BE2C (cell line): Measurements from ENCODE around the gene MYBPHL.

Source experiments
- DNase-seq: peaks from one replicate; pipeline ENCODE4 v3.0.0-alpha.2; 2020
- H3K27me3 ChIP-seq: fragments of 250-450 bp; sonication (Bioruptor Pico); 2 replicates; pipeline ENCODE4 v1.5.1; 2020; ENCODE audit warnings: mild to moderate bottlenecking
- H3K36me3 ChIP-seq: fragments of 250-450 bp; sonication (Bioruptor Pico); 2 replicates; pipeline ENCODE4 v1.5.1; 2020; ENCODE audit warnings: mild to moderate bottlenecking
- H3K4me1 ChIP-seq: fragments of 250-450 bp; sonication (Bioruptor Pico); 2 replicates; pipeline ENCODE4 v1.5.1; 2020
- H3K4me3 ChIP-seq: 2 replicates; pipeline ENCODE4 v1.5.1; 2011; ENCODE audit warnings: low read depth, low read length
- H3K9me3 ChIP-seq: fragments of 250-450 bp; sonication (Bioruptor Pico); 2 replicates; pipeline ENCODE4 v1.5.1; 2020
- CTCF ChIP-seq: IDR thresholded peaks from 2 replicates; pipeline ENCODE4 v1.5.1; 2012; ENCODE audit warnings: mild to moderate bottlenecking, low read depth, low read length

MYBPHL gene

DNA sequence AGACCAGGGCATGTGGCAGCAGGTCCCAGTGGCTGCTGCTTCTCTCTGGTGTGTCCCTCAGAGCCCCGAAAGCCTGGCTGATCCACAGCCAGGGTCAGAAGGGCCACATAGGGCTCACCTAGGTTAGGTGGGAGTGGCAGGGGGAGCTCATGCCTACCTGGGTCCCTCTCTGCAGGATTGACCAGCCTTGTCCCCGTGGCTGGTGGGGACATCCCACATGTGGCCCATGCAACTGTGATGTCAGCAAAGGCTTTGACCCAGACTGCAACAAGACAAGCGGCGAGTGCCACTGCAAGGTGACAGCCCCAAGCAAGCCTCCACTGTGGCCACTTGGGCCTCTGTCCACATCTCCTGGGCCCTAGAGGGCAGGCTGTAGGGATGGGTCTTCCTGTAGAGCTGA lies 41.8 kb downstream of the MYBPHL start:
- H3K9me3 ChIP-seq: no peaks in the 10 kb centered on the region
- no peaks in the 10 kb centered on the region; the same call in 1 of the 2 replicates for H3K36me3 ChIP-seq
- H3K4me1 ChIP-seq: peaks cover 3% of the 10 kb centered on the region
- H3K4me3 ChIP-seq: no peak overlapping the region
- no peaks in the 10 kb centered on the region for H3K27me3 ChIP-seq
- DNase-seq: no peak
- no peak for TF ChIP-seq CTCF

GRCh38 chr1:109264379-109264755 lies 42.4 kb downstream of the MYBPHL start:
- no peaks in the 10 kb centered on the region; the same call in 1 of the 2 replicates for H3K36me3 ChIP-seq

GRCh38 chr1:109263597-109264378 lies 43.0 kb downstream of the MYBPHL start:
- no peak overlapping the region for H3K4me3 ChIP-seq
- H3K36me3 ChIP-seq: peaks cover 5% of the 10 kb centered on the region
- H3K27me3 ChIP-seq: no peaks in the 10 kb centered on the region
- peak; percentile 99 for TF ChIP-seq CTCF
- no peaks in the 10 kb centered on the region for H3K9me3 ChIP-seq
- H3K4me1 ChIP-seq: peaks cover 5% of the 10 kb centered on the region
- DNase-seq: peak; percentile 90

More at GRCh38 chr1:109264379-109264755, 42.4 kb downstream of the MYBPHL start:
- no peak overlapping the region for H3K4me3 ChIP-seq
- no peak for TF ChIP-seq CTCF
- no peaks in the 10 kb centered on the region for H3K9me3 ChIP-seq
- no peaks in the 10 kb centered on the region for H3K27me3 ChIP-seq
- DNase-seq: no peak
- H3K4me1 ChIP-seq: peaks cover 5% of the 10 kb centered on the region

DNA sequence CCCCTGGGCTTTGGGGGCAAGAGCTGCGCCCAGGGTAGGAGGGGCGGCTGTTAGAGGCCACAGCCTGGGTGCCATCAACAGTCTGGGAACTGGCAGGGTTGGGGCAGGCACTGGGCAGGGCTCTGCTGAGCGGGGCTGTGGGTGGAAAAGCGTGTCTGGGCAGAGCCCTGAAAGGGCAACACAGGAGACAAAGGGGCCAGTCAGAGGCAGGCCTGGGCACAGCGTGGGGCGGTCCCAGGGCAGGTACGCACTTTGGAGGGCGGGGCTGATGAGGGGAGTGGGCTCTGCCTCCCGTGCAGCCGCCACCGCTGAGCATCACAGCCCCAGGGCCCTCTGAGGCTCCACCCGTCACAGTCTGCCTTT lies 43.6 kb downstream of the MYBPHL start:
- no peak for DNase-seq
- H3K36me3 ChIP-seq: peaks cover 8% of the 10 kb centered on the region

DNA sequence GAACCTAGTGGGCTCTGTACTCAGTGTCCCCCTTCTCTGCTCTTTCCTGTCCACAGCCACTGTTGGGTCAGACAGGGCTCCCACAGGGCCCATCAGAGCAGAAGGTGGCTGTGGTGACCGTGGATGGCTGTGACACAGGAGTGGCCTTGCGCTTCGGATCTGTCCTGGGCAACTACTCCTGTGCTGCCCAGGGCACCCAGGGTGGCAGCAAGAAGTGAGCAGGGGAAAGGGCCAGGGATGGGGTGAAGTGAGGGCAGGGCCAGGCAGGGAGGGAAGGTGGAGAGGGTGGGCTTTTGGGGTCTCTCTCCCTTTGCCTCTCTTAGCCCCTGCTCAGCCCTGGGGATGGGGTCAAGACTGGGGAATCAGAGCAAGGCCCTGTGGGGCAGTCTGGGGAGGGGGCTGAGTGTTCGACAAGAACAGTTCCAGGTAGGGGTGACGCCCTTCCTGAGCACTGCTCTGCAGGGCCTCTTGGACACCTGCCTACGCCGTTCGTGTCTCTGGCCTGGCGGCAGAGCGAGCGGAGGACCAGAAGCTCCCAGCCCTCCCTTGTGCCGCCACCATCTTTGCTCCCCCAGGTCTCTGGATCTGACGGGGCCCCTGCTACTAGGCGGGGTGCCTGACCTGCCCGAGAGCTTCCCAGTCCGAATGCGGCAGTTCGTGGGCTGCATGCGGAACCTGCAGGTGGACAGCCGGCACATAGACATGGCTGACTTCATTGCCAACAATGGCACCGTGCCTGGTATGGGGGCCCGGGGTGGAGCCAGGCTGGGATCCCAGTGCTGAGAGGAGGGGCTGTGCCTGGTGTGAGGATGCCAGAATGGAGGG lies 44.4 kb downstream of the MYBPHL start:
- Histone ChIP-seq H3K36me3 (peaks cover 8% of the 10 kb centered on the region), H3K4me3 (no peak overlapping the region), H3K9me3 (no peaks in the 10 kb centered on the region), H3K27me3 (no peaks in the 10 kb centered on the region), H3K4me1 (peaks cover 5% of the 10 kb centered on the region)
- TF ChIP-seq CTCF: no peak
- no peak for DNase-seq

More for the DNA sequence above, 43.6 kb downstream of the MYBPHL start:
- TF ChIP-seq CTCF: no peak
- Histone ChIP-seq H3K4me3 (no peak overlapping the region), H3K9me3 (no peaks in the 10 kb centered on the region), H3K27me3 (no peaks in the 10 kb centered on the region), H3K4me1 (peaks cover 5% of the 10 kb centered on the region)

DNA sequence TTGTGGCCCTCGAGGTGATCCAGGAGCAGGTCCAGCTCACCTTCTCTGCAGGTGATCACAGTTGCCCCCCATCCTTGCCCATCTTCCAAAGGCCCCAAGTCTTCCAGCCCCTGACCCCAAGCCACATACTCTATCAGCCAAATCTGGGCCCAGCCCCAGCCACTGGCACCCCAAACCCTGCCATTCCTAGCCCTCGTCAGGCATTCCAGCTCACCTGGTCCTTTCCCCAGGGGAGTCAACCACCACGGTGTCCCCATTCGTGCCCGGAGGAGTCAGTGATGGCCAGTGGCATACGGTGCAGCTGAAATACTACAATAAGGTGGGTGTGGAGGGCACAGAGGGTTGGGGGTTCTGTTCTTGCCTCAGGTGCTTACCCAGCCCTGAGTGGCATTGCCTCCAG lies 45.2 kb downstream of the MYBPHL start:
- DNase-seq: no peak

More for the DNA sequence above, 45.2 kb downstream of the MYBPHL start:
- no peaks in the 10 kb centered on the region for H3K27me3 ChIP-seq
- peaks cover 8% of the 10 kb centered on the region for H3K36me3 ChIP-seq
- H3K9me3 ChIP-seq: no peaks in the 10 kb centered on the region
- H3K4me3 ChIP-seq: no peak overlapping the region
- H3K4me1 ChIP-seq: peaks cover 5% of the 10 kb centered on the region
- TF ChIP-seq CTCF: no peak
